Measurements from ENCODE around the gene KDM7A. TPM values are rescaled to one million over a fixed set of nuclear protein-coding genes. Genes with fewer than 3 reads are reported as not detected.

KDM7A gene
- total and polyA plus RNA-seq, 10 donors: 2.5 to 41.5 (median 22.1) TPM

DNA sequence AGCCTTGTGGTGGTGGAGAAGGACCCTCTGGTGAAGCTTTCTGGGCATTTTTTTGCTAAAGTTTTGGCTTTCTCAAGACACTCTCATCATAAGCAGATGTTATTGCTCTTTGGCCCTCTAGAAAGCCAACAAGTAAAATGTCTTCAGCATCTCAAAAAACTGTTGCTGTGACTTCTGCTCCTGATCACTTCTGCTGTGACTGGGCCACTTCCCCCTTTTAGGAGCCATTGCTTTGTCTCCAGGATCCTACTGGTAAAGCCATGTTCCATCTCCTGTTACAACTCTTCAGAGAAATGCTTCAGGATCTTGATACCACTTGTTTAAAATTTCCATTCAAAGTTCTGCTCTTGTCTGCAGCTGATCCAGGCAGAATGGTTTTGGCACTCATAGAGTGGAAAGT is 125.0 kb downstream of the KDM7A start:
- H3K36me3 ChIP-seq: peaks cover 0 to 93% (median 7%) of the 10 kb centered on the region in 6 donors
- DNase-seq: no peak
- no peak for TF ChIP-seq POLR2A (IDR thresholded peaks at IDR 0.05)
- no peak overlapping the region for H3K27ac ChIP-seq
- no peaks in the 10 kb centered on the region for H3K27me3 ChIP-seq (replicated peaks in 1 of 7)
- H3K4me1 ChIP-seq: peaks cover 0 to 82% (median 34%) of the 10 kb centered on the region in 6 donors
- no peak overlapping the region for H3K4me3 ChIP-seq
- H3K9me3 ChIP-seq: no peaks in the 10 kb centered on the region
- intact Hi-C loops (cut with DNase I; ENCODE audit: low total_unique reads): no loop called here

GRCh38 chr7:140050100-140050499 is 126.7 kb downstream of the KDM7A start:
- Histone ChIP-seq H3K27me3 (replicated peaks in 1 of 7) (no peaks in the 10 kb centered on the region), H3K4me3 (no peak overlapping the region), H3K36me3 (peaks cover 0 to 93% (median 18%) of the 10 kb centered on the region in 6 donors), H3K9me3 (no peaks in the 10 kb centered on the region), H3K27ac (peak overlapping the region in 7 of 8 donors; percentile 41 to 75 (median 61)), H3K4me1 (peaks cover 0 to 70% (median 35%) of the 10 kb centered on the region in 6 donors)
- intact Hi-C loops (cut with DNase I; ENCODE audit: low total_unique reads): no loop called here
- WGBS, 5 donors: 75 to 85% (median 80%) methylated on average over 3 of the region's 3 CpGs
- TF ChIP-seq, protein P1, sequence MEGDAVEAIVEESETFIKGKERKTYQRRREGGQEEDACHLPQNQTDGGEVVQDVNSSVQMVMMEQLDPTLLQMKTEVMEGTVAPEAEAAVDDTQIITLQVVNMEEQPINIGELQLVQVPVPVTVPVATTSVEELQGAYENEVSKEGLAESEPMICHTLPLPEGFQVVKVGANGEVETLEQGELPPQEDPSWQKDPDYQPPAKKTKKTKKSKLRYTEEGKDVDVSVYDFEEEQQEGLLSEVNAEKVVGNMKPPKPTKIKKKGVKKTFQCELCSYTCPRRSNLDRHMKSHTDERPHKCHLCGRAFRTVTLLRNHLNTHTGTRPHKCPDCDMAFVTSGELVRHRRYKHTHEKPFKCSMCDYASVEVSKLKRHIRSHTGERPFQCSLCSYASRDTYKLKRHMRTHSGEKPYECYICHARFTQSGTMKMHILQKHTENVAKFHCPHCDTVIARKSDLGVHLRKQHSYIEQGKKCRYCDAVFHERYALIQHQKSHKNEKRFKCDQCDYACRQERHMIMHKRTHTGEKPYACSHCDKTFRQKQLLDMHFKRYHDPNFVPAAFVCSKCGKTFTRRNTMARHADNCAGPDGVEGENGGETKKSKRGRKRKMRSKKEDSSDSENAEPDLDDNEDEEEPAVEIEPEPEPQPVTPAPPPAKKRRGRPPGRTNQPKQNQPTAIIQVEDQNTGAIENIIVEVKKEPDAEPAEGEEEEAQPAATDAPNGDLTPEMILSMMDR (IDR thresholded peaks at IDR 0.05 in 8 of 11, conservative IDR thresholded peaks at IDR 0.05 in 3 of 11): no peak
- TF ChIP-seq POLR2AphosphoS5 (IDR thresholded peaks at IDR 0.05) (no peak), POLR2A (IDR thresholded peaks at IDR 0.05) (no peak)
- no peak for DNase-seq

- H3K9me3 ChIP-seq: no peaks in the 10 kb centered on the region
- H3K27me3 ChIP-seq (replicated peaks in 1 of 7): no peaks in the 10 kb centered on the region
- H3K4me1 ChIP-seq: peaks cover 0 to 64% (median 32%) of the 10 kb centered on the region in 6 donors
- H3K27ac ChIP-seq: peak overlapping the region in 7 of 8 donors; percentile 36 to 75 (median 61)
- H3K36me3 ChIP-seq: peaks cover 0 to 93% (median 18%) of the 10 kb centered on the region in 6 donors
- no peak overlapping the region for H3K4me3 ChIP-seq
- DNase-seq: no peak
- 73 to 78% (median 75%) methylated on average over 5 of the region's 5 CpGs for WGBS, 5 donors
- TF ChIP-seq, protein P1 (IDR thresholded peaks at IDR 0.05 in 8 of 11, conservative IDR thresholded peaks at IDR 0.05 in 3 of 11): no peak
- TF ChIP-seq POLR2AphosphoS5 (IDR thresholded peaks at IDR 0.05): peak in 1 of 3 donors; percentile 5
- intact Hi-C loops (cut with DNase I; ENCODE audit: low total_unique reads): no loop called here
Measured at GRCh38 chr7:140049339-140050024, 127.3 kb downstream of the KDM7A start.

GRCh38 chr7:140048989-140049338 is 127.8 kb downstream of the KDM7A start:
- Histone ChIP-seq H3K27me3 (replicated peaks in 1 of 7) (no peaks in the 10 kb centered on the region), H3K4me1 (peaks cover 0 to 58% (median 27%) of the 10 kb centered on the region in 6 donors), H3K9me3 (no peaks in the 10 kb centered on the region), H3K36me3 (peaks cover 0 to 93% (median 20%) of the 10 kb centered on the region in 6 donors), H3K27ac (peak overlapping the region in 7 of 8 donors; percentile 29 to 75 (median 61)), H3K4me3 (no peak overlapping the region)
- TF ChIP-seq POLR2AphosphoS5 (IDR thresholded peaks at IDR 0.05) (no peak), POLR2A (IDR thresholded peaks at IDR 0.05) (no peak)
- TF ChIP-seq, protein P1 (IDR thresholded peaks at IDR 0.05 in 8 of 11, conservative IDR thresholded peaks at IDR 0.05 in 3 of 11): no peak
- intact Hi-C loops (cut with DNase I; ENCODE audit: low total_unique reads): no loop called here
- no peak for DNase-seq
- WGBS, 5 donors: 60 to 85% (median 78%) methylated on average over 1 of the region's 1 CpG

Data from spleen (tissue), 11 donors.